A549 (cell line): ENCODE results near the gene MED12. TPM values are rescaled to one million over a fixed set of nuclear protein-coding genes. Genes with fewer than 3 reads are reported as not detected.

Source experiments
- ATAC-seq, 2 experiments: fragments of 200-7000 bp in 1 of 2; fragments of >200 bp in 1 of 2; cut with Nextera tagmentation in 1 of 2; cut with Tn5 transposase in 1 of 2; 3 replicates each; pipeline versions ENCODE4 v1.8.0 to v1.9.1; 2018 to 2020; ENCODE audit warnings: mild to moderate bottlenecking in 1 of 2, moderate library complexity in 1 of 2
- CTCF ChIA-PET: fragments of 300-600 bp; sonication (Branson Sonifier 250); formaldehyde crosslinking; extraction: SDS; loops from one replicate; lab custom pipeline; 2021; ENCODE audit warnings: antibody characterized with exemption, inconsistent platforms; lab: Yijun Ruan, JAX
- POLR2A ChIA-PET: fragments of 350-600 bp; formaldehyde crosslinking; extraction: SDS; loops from one replicate; lab custom pipeline; 2021; ENCODE audit warnings: antibody characterized with exemption, inconsistent platforms; lab: Yijun Ruan, JAX
- DNase-seq, 2 experiments: peaks; one replicate each; pipeline versions ENCODE4 v3.0.0 to v3.0.0-alpha.2; 2011 to 2016; ENCODE audit warnings: low read depth in 1 of 2, low spot score in 1 of 2
- FAIRE-seq: peaks from 2 replicates; lab custom pipeline; 2011; peaks lifted over from hg19 to GRCh38; lab: Jason Lieb, UNC
- H3K27ac ChIP-seq, 2 experiments: fragments of >200 bp; sonication (Bioruptor Twin); formaldehyde crosslinking; 3 replicates each; pipeline ENCODE4 v1.5.1; 2016 to 2017
- H3K4me1 ChIP-seq: fragments of >200 bp; sonication (Bioruptor Twin); formaldehyde crosslinking; 3 replicates; pipeline ENCODE4 v1.6.1; 2016
- H3K4me2 ChIP-seq: fragments of >200 bp; sonication (Bioruptor Twin); formaldehyde crosslinking; 3 replicates; pipeline ENCODE4 v1.6.1; 2016
- H3K4me3 ChIP-seq: fragments of >200 bp; sonication (Bioruptor Twin); formaldehyde crosslinking; 3 replicates; pipeline ENCODE4 v1.5.1; 2016
- H3K9me3 ChIP-seq: fragments of >200 bp; sonication (Bioruptor Twin); formaldehyde crosslinking; 3 replicates; pipeline ENCODE4 v1.6.1; 2016
- CBX2 ChIP-seq: fragments of 200-600 bp; sonication (generic); IDR thresholded peaks from 2 replicates; pipeline ENCODE4 v1.6.1; 2016; ENCODE audit warnings: low read depth, mild to moderate bottlenecking, borderline replicate concordance
- CEBPB ChIP-seq, 2 experiments: fragments of >200 bp in 1 of 2; sonication (Bioruptor Twin) in 1 of 2; formaldehyde crosslinking in 1 of 2; IDR thresholded peaks; 2 replicates each; pipeline ENCODE4 v1.6.1; 2012 to 2016
- CHD2 ChIP-seq: fragments of 150-350 bp; IDR thresholded peaks from 2 replicates; pipeline ENCODE4 v1.6.1; 2014; ENCODE audit warnings: low read length; ENCODE audit not compliant: partially characterized antibody
- EHMT2 ChIP-seq: fragments of 200-600 bp; sonication (generic); IDR thresholded peaks from 2 replicates; pipeline ENCODE4 v1.6.1; 2016; ENCODE audit warnings: antibody characterized with exemption, low read depth, mild to moderate bottlenecking, moderate library complexity
- EP300 ChIP-seq, 2 experiments: fragments of >200 bp; sonication (Bioruptor Twin); formaldehyde crosslinking; IDR thresholded peaks; 2 replicates in 1 of 2; 3 replicates in 1 of 2; pipeline ENCODE4 v1.6.1; 2016 to 2017
- GATA3 ChIP-seq: IDR thresholded peaks from 2 replicates; pipeline ENCODE4 v1.6.1; 2012; ENCODE audit warnings: borderline replicate concordance
- HDAC2 ChIP-seq: fragments of 200-600 bp; sonication (generic); IDR thresholded peaks from 2 replicates; pipeline ENCODE4 v1.6.1; 2016
- HEYL ChIP-seq: fragments of 250-450 bp; sonication (Bioruptor Pico); IDR thresholded peaks from 2 replicates; pipeline ENCODE4 v1.8.0; 2021; ENCODE audit warnings: mild to moderate bottlenecking, moderate library complexity
- HOXB5 ChIP-seq: fragments of 250-450 bp; sonication (Bioruptor Pico); IDR thresholded peaks from 2 replicates; pipeline ENCODE4 v1.5.0; 2020; ENCODE audit warnings: mild to moderate bottlenecking, moderate library complexity
- JUNB ChIP-seq: fragments of >200 bp; sonication (Bioruptor Twin); formaldehyde crosslinking; IDR thresholded peaks from 2 replicates; pipeline ENCODE4 v1.6.1; 2016
- KDM1A ChIP-seq: fragments of 200-600 bp; sonication (generic); IDR thresholded peaks from 2 replicates; pipeline ENCODE4 v1.6.1; 2016; ENCODE audit warnings: low read depth, mild to moderate bottlenecking
- MAZ ChIP-seq: fragments of 150-350 bp; IDR thresholded peaks from 2 replicates; pipeline ENCODE4 v1.6.1; 2014; ENCODE audit warnings: antibody characterized with exemption, low read depth, low read length, borderline replicate concordance
- MYC ChIP-seq: IDR thresholded peaks from 2 replicates; pipeline ENCODE4 v1.6.1; 2012; ENCODE audit warnings: mild to moderate bottlenecking, inconsistent platforms, low read length, improper control_type of control experiment, borderline replicate concordance
- NPAS2 ChIP-seq: fragments of 250-450 bp; sonication (Bioruptor Pico); IDR thresholded peaks from 2 replicates; pipeline ENCODE4 v1.8.0; 2022; ENCODE audit warnings: mild to moderate bottlenecking, moderate library complexity, borderline replicate concordance
- NR3C1 ChIP-seq: fragments of >200 bp; sonication (Bioruptor Twin); formaldehyde crosslinking; IDR thresholded peaks from 3 replicates; pipeline ENCODE4 v1.6.1; 2017
- RFX5 ChIP-seq: fragments of 450-650 bp; IDR thresholded peaks from 2 replicates; pipeline ENCODE4 v1.7.1; 2014; ENCODE audit warnings: antibody characterized with exemption, mild to moderate bottlenecking, moderate library complexity
- SMC3 ChIP-seq: fragments of >200 bp; sonication (Bioruptor Twin); formaldehyde crosslinking; IDR thresholded peaks from 3 replicates; pipeline ENCODE4 v1.6.1; 2018; ENCODE audit warnings: inconsistent platforms
- SREBF2 ChIP-seq: fragments of 450-650 bp; IDR thresholded peaks from 2 replicates; pipeline ENCODE4 v1.6.1; 2014; ENCODE audit warnings: mild to moderate bottlenecking, moderate library complexity
- TFCP2L1 ChIP-seq: fragments of 250-450 bp; sonication (Bioruptor Pico); IDR thresholded peaks from 2 replicates; pipeline ENCODE4 v1.5.0; 2021; ENCODE audit warnings: mild to moderate bottlenecking
- USF2 ChIP-seq: fragments of 450-650 bp; IDR thresholded peaks from 2 replicates; pipeline ENCODE4 v1.6.1; 2014; ENCODE audit warnings: antibody characterized with exemption
- ZFP36 ChIP-seq: fragments of 450-650 bp; IDR thresholded peaks from 2 replicates; pipeline ENCODE4 v1.6.1; 2014; ENCODE audit warnings: borderline replicate concordance; ENCODE audit not compliant: partially characterized antibody
- ZSCAN20 ChIP-seq: fragments of 250-450 bp; sonication (Bioruptor Pico); IDR thresholded peaks from 2 replicates; pipeline ENCODE4 v1.8.0; 2022; ENCODE audit warnings: mild to moderate bottlenecking, moderate library complexity
- WGBS: methylation state at CpG from one replicate; pipeline ENCODE4 v1.1.6; 2017; ENCODE audit errors: missing lambda C conversion rate; 5-methylcytosine and 5-hydroxymethylcytosine counted together
- polyA plus RNA-seq, 4 experiments: library from polyadenylated mRNA; depleted of rRNA in 3 of 4; stranded (reverse); fragments of >200 nt; fragmentation: RNase III in 1 of 4; extraction: RNeasy Plus Mini Kit Qiagen cat#74134 plus additional on column Dnase treatment in 1 of 4; gene quantifications; 2 replicates in 3 of 4; 3 replicates in 1 of 4; pipeline ENCODE4 v1.2.3, GENCODE V29; 2011 to 2017

Gene MED12
- polyA plus RNA-seq, 2 of the 4 experiments (the other 2 are of a cell fraction), result 12.6 to 13.5 TPM

- H3K4me1 ChIP-seq, result peaks cover 10% of the 10 kb centered on the region; the same call in 1 of the 3 replicates
- TF ChIP-seq EP300 (IDR thresholded peaks at IDR 0.05) (no peak), JUNB (no peak)
- ATAC-seq, result no peak
- H3K4me3 ChIP-seq, result no peak overlapping the region
- peak overlapping the region; percentile 77 for H3K4me2 ChIP-seq
- no peaks in the 10 kb centered on the region for H3K9me3 ChIP-seq
- ChIA-PET POLR2A (interaction anchor here (1.5 to 2.6 kb wide), 5 partner anchors 64 to 183 kb away, joined by 5 to 26 read pairs (median 13); partner anchors contain the start of genes MED12, NONO, TAF1 and ZMYM3), CTCF (interaction anchor here (0.6 to 1.1 kb wide), 5 partner anchors 8 to 212 kb away, joined by 3 to 4 read pairs (median 3); no protein-coding TSS in a partner anchor)
- H3K27ac ChIP-seq, result peak overlapping the region; percentile 80 to 91; a peak in 5 of 6 replicates
- FAIRE-seq, result no peak
- no peak for DNase-seq
- WGBS, result 100% methylated on average over 2 of the region's 2 CpGs
These were observed 64.5 kb downstream of the MED12 start for GRCh38 chrX:71182871-71183270.

- H3K4me1 ChIP-seq, result peaks cover 10% of the 10 kb centered on the region; the same call in 1 of the 3 replicates
- no peak overlapping the region for H3K27ac ChIP-seq
- TF ChIP-seq JUNB (no peak), GATA3 (no peak), SMC3 (no peak), RFX5 (no peak), HEYL (CRISPR knock-in tag) (no peak), USF2 (no peak), CBX2 (no peak), HOXB5 (CRISPR knock-in tag) (no peak), NR3C1 (no peak), CEBPB (IDR thresholded peaks at IDR 0.05) (no peak), ZSCAN20 (CRISPR knock-in tag) (no peak), KDM1A (no peak), HDAC2 (no peak), MAZ (no peak), EHMT2 (no peak)
- no peak overlapping the region for H3K4me3 ChIP-seq
- POLR2A ChIA-PET, result interaction anchor here (2.6 kb wide), 1 partner anchor 100 kb away, joined by 21 read pairs; the partner anchor contains the start of gene NONO
- no peaks in the 10 kb centered on the region for H3K9me3 ChIP-seq
- ATAC-seq (no peak), DNase-seq (no peak), FAIRE-seq (no peak)
- WGBS, result 84% methylated on average over 6 of the region's 6 CpGs
- H3K4me2 ChIP-seq, result no peak overlapping the region
- CTCF ChIA-PET, result interaction anchor here (0.6 to 0.8 kb wide), 3 partner anchors 8 to 71 kb away, joined by 3 read pairs; no protein-coding TSS in a partner anchor
These were observed 64.9 kb downstream of the MED12 start for GRCh38 chrX:71183341-71183740.

GRCh38 chrX:71184092-71184491 lies 65.7 kb downstream of the MED12 start:
- CTCF ChIA-PET, result no interaction called here
- POLR2A ChIA-PET, result no interaction called here
- TF ChIP-seq ZFP36, result no peak
- TF ChIP-seq TFCP2L1 (CRISPR knock-in tag), result no peak
- no peak for TF ChIP-seq EHMT2
- TF ChIP-seq GATA3, result no peak
- TF ChIP-seq CHD2, result no peak
- TF ChIP-seq NPAS2, result no peak
- no peak for TF ChIP-seq HOXB5 (CRISPR knock-in tag)
- no peak for TF ChIP-seq SREBF2
- no peak for TF ChIP-seq MYC
- WGBS, result 42% methylated on average over 5 of the region's 5 CpGs
- H3K4me3 ChIP-seq, result no peak overlapping the region
- FAIRE-seq (no peak), DNase-seq (no peak), ATAC-seq (no peak)
- H3K4me1 ChIP-seq, result peaks cover 10% of the 10 kb centered on the region; the same call in 1 of the 3 replicates
- no peaks in the 10 kb centered on the region for H3K9me3 ChIP-seq
- no peak overlapping the region for H3K27ac ChIP-seq
- no peak overlapping the region for H3K4me2 ChIP-seq
